Measurements from ENCODE around the gene GIMAP8.
"Not testable (repeated sequence)": the region's sequence is repeated elsewhere in the genome, so short reads cannot be mapped to it uniquely, and the experiment has no call there.

GIMAP8 gene

DNA sequence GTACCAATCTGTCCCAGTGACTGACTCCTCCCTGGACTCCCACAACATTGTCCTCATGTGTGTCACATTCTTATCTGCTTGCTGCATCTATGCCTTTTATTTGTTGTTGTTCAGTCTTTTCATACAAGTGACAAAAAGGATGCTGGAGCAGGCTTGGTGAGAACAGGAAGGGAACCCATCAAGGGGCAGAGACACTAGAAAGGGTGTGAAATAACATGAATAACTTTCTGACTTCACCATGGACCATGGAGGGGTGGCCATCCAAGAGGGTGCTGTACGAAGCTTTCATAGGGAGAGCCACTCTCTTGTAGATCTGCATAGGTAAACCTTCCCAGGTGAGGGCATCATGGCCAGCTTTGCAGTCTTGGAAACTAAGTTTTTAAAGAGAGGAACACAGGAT lies 14.5 kb downstream of the GIMAP8 start:
- no peak for DNase-seq (ENCODE audit: low read depth)

DNA sequence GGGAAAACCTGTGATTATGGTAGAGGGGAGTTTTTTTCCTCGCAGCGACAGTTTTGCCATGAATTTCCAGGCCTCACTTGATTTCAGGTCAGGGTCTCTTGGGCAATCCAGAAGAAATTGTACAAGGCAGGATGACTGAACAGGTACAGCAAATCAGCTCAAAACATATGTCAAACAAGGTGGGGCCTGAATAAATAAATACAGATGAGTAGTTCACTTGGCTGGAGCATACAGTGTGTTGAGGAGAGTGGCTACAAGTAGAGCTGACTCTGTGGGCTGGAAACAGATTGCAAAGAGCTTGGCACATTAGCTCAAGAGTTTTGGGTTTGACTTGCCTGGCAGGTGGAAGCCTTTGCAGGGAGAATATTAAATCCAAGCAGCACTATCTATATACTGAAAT lies 15.0 kb downstream of the GIMAP8 start:
- DNase-seq (ENCODE audit: low read depth): no peak

DNA sequence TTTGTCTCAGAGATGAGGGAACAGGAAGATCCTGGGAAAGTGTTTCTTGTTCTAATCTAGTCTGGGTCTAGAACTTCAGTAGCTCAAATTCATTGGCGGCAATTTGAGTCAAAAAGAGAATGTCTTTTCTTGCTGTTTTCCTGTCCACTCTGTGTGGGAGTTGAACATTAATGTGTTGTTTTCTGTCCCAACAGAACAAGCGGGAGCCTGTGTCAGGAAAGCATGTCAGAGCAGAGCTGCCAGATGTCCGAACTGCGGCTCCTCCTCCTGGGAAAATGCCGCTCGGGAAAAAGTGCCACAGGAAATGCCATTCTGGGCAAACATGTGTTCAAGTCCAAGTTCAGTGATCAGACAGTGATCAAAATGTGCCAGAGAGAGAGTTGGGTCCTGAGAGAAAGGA lies 16.0 kb downstream of the GIMAP8 start:
- DNase-seq (ENCODE audit: low read depth): no peak

DNA sequence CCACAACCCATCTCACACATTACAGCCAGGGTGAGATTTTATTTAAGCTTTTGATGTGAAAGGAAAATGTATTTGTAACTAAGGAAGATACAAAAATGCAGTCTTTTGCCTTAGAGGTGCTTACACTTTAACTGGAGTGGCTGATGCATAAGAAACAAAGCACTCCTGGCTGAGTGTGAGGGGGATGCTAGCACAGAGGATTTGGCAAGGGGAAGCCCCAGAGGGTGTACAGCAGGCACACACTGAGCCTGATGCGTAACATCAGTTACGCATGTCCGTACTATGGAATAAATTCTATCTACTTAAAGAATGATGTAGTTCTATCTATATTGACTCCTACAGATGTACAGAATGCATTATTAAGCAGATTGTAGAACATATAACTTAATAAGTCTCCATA lies 17.8 kb downstream of the GIMAP8 start:
- DNase-seq (ENCODE audit: low read depth): no peak

DNA sequence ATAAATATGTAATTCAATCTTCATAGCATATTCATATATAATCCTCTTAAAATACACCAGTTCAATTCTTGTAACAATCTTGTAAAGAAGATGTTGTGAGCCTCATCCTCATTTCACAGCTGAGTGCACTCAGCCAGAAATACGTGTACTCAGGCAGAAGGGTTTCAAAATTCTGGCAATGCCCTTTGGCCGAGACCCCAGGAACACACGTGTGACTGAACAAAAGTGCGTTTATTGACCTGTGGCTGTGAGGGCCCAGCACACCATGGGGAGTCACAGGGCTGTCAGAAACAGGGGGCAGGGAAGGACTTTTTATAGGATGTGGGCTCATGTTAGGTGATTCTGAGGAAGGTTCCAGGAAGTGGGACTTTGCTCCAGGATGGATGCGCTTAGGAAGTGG lies 21.5 kb downstream of the GIMAP8 start:
- no peak for DNase-seq (ENCODE audit: low read depth)

DNA sequence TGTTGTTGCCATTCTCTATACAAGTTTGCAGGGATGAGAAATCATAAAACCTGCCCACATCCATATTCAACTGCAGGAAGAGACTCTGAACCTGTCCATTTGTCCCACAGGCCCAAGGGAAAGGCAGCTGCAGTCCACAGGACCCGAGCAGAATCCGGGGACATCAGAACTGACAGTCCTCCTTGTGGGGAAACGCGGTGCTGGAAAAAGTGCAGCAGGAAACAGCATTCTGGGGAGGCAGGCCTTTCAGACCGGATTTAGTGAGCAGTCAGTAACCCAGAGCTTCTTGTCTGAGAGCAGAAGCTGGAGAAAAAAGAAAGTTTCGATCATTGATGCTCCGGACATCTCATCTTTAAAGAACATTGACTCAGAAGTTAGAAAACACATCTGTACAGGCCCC lies 23.5 kb downstream of the GIMAP8 start:
- DNase-seq (ENCODE audit: low read depth): no peak

DNA sequence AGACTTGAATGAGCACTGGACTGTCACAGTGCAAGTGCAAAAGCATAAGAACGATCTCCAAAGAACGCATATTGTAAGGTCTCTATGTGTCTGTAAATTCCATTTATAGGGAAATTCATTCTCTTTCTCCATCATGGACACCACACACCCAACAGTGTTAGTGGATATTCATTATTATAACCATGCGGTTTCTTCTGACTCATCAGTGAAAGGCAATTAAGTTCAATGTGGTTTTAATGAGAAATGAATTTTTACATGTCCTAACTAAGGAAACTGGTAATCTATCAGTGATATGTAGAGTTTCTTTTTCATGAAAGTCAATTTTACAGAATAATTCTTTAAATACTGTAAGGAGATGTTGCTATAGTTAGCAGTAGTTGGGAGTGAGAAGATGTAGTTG lies 25.9 kb downstream of the GIMAP8 start:
- no peak for DNase-seq (ENCODE audit: low read depth)

DNA sequence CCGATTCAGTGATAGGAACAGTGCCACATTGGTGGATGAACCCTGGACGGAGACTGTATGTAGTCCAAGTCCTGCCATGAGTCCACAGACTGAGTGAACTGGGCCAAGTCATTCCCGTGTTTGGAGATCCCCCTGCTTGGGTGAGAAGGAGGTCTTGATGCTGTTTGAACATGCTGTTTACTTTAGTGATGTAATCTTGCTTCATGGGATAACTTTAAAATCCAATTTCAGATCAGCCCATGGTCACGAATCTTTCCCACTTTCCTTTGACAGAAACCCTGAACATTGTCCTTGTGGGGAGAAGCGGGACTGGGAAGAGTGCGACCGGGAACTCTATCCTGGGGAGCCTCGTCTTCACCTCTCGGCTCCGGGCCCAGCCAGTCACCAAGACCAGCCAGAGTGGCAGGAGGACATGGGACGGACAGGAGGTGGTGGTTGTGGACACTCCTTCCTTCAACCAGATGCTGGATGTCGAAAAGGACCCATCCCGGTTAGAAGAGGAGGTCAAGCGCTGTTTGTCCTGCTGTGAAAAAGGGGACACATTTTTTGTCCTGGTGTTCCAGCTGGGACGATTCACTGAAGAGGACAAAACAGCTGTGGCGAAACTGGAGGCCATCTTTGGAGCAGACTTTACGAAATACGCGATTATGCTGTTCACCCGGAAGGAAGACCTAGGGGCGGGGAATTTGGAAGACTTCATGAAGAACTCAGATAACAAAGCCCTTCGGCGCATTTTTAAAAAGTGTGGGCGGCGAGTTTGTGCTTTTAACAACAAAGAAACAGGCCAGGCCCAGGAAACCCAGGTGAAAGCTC lies 26.6 kb downstream of the GIMAP8 start:
- DNase-seq (ENCODE audit: low read depth): no peak

DNA sequence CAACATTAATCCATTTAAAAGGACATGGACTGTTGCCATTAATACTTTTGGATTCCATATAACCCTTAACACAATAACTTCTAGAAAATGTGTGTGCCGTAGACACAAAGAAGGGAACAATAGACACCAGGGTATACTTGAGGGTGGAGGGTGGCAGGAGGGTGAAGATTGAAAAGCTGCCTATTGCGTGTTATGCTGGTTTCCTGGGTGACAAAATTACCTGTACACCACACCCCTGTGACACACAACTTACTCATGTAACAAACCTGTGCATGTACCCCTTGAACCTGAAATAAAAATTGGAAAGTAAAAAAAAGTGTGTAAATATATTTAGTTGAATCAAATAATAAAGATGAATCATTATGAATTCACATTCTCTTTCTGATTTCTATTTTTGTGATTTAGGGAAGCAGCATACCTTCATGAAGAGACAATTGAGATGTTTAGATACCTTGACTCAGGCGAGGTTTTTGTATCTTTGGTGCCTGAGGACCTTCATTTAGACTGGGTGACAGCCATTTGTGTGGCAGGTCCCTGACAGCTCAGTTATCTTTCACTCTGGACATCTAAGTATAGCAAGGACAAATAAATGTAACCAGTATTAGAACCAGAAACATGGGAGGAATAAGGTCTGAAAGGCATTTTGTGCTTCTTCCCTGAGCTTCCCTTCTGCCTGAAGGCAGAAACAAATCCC lies 28.7 kb downstream of the GIMAP8 start:
- DNase-seq (ENCODE audit: low read depth): no peak

DNA sequence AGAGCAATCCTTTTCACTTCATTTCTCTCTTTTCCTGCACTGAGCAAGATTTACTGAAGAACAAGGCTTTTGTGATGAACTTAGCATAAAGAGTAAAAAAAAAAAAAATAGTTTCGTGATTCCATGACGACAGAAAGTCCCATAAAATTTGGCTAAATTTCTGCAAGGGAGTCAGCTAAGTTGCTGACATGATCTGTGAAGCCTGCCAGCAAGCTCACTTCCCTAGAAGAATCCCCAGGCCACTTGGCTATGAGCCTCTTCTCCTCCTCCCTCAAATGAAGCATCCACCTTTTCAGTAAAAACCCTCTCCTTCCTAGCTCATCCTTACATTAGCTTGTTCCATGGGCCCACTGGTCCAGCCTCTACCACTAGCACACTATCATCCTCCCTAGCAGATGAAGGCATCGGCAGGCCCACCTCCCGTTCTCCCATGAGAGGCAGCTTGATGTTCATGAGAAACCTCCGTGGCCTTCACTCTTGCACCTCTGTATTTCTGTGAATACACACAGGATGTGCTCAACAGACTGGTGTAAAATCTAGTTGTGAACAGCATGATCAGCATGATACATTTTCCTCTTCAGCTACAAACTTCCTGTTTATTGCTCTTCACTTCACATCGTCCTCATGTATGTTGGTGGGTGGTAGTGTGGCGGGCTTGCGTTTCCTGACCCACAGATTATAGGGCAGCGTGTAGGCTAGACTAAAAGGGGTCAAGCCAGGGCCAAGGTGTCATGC lies 30.9 kb downstream of the GIMAP8 start:
- DNase-seq (ENCODE audit: low read depth): peak; percentile 38

DNA sequence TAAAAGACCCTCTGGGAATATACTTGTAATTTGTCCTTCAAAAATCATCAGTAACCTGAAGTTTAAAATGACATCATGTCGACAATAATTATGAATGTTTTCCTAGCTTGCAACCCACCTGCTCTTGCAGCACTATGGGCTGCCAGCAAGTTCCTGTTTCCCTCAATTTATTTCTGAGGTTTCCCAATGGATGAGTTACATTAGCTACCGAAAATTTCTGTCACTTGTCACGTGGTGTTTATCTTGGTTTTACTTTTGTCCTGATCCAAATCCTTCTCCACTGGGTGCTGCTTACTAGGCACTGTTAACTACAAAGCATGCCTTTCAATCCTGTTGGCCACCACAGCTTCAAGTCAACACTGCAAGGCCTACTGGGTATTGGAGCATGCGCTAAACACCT lies 31.5 kb downstream of the GIMAP8 start:
- no peak for DNase-seq (ENCODE audit: low read depth)

DNA sequence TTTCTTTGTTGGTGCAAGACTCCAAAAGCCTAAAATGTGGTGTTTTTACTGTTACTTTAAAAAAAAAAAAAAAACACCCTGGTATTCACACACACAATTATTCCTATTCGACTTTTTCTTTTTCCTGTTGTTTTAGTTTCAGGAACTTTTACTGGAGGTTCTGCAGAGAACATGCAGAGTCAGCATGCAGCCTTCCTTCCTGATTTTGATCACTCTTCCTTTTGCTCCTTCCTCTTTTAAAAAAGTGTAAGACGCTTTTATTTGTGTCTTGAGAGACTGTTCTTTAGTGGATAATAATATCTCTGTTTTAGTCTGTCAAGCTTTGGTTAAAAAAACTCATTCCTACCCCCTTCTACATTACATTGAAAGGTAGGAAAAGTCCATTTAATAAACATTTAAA lies 33.1 kb downstream of the GIMAP8 start:
- DNase-seq (ENCODE audit: low read depth): not testable (repeated sequence)

DNA sequence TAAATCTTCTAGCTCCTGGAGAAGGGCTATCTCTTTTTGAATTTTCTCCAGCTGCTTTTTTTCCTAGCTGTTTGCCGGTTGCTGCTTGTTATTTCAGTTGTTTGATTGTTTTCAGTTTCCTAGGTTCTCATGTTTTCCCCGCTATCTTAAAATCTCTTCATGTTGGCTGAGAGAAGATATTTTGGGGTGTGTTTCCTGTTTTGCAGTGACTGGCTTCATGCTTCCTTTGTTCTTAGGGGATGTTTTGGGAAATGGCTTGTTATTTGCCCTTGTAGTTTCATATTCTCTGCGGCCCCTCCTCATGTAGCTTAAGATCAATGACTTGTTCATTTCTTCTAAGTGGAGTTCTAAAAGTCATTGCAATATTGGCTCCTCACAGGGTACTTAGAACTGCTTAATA lies 33.6 kb downstream of the GIMAP8 start:
- DNase-seq (ENCODE audit: low read depth): not testable (repeated sequence)

DNA sequence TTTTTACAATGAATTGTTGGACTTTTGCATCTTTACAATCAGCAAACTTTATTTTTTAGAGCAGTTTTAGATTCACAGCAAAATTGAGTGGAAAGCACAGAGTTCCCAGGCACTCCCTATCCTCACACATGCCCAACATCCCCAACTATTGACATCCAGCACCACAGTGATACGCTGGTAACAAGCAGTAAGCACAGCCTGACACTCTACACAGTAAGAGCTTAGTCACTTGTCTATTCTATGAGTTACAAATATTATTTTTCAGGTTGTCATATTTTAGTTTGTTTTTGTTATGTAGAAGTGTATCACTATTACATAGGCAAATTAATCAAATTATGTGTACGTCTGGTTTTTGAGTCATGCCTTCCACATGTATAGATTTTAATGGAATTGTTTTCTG lies 37.2 kb downstream of the GIMAP8 start:
- no peak for DNase-seq (ENCODE audit: low read depth)

DNA sequence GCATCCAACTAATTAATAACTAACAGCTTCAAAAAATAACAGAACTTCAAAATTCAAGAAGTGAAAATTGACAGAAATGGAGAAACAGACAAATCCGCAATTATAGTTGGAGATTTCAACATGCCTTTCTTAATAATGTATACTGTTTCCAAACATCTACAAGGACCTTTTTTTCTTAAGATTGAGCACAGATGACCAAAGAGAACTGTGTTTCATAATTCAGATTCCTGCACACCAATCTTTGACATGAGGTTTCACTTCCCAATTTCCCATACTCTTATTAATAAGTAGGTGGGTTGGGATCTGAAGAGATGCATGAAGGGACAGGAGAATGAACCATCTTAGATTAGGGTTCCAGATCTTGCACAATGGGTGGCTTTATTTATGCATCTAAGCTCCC lies 39.4 kb downstream of the GIMAP8 start:
- DNase-seq (ENCODE audit: low read depth): no peak

DNA sequence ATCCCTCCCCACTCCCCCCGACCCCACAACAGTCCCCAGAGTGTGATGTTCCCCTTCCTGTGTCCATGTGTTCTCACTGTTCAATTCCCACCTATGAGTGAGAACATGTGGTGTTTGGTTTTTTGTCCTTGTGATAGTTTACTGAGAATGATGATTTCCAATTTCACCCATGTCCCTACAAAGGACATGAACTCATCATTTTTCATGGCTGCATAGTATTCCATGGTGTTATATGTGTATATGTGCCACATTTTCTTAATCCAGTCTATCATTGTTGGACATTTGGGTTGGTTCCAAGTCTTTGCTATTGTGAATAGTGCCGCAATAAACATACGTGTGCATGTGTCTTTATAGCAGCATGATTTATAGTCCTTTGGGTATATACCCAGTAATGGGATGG lies 43.0 kb downstream of the GIMAP8 start:
- not testable (repeated sequence) for DNase-seq (ENCODE audit: low read depth)

DNA sequence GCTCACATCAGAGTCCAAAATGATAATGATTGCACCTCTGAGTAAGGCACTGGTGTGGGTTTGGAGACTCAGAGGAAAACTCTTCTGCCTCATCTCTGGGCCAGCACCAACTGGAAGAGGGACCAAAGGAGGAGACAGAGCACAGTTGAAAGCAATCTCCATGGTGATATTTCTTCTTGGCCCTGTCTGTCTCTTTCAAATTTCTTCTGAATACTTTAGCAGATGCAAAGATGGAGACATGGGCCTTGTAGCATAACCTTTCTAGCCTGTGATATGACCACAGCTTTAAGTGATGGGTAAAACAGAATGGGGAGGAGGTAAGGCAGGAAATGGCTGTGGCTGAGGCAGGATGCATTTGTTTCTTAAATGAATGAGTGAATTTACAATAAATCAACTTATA lies 52.1 kb downstream of the GIMAP8 start:
- DNase-seq (ENCODE audit: low read depth): no peak

DNA sequence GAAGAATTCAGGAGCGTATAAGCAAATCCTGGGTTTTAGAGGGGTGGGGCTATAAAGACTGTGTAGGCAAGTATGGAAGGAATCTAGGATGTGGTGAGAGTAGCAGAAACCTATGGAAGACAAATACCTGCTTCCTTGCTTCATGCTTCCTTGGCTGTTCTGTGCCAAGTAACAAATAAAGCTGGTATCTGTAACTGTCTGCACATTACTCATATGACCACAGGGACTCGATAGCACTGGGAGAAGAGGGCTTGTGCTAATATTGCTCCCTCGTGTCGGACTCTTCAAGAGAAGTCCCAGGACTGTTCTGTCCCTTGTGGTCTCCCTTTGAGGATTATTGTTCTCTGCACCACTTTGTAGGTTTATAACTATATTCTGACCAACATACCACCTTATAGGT lies 52.7 kb downstream of the GIMAP8 start:
- DNase-seq (ENCODE audit: low read depth): no peak

DNA sequence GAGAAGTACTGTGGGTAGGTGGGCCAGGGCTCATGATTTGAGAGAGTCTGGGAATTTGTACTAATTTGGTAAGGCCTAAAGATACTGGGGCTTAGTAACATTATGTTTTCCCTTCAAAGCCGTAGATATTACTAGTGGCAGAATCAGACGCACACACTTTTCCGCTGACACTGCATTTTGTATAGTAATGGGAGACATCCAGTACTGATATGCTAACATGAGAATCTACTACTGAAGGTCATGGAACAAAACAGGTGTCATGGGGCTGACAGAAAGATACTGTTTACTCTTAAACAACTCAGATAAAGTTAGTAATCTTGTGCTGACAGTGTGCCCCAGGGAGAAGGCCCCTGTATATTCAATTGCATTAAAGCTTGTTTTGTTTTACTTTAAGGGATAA lies 53.2 kb downstream of the GIMAP8 start:
- DNase-seq (ENCODE audit: low read depth): no peak

DNA sequence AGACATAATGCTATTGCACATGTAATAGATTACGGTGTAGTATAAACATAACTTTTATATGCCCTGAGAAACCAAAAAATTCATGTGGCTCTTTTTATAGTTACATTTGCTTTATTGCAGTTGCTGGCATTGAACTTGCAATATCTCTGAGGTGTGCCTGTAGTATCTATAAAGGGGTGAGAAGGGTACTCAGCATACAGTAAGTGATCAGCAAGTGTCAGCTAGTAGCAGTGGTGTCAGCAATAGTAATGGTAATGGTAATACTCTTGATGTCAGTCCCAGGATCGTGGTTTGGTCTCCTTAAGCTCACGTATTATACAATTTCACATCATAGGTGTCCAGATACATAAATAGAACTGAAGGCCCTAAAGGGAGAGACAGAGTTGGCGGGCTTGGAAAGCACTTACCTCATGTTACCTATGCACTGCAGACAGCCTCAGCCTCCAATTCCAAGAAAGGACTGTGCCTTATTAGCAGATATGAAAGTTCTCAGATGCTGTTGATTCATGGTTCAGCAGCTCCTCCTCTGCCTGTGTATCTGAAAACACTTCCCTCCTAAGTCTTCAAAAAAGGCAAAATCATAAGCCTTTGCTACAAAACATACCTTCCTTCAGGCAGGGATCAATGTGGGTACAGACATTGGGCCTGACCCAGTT lies 57.6 kb downstream of the GIMAP8 start:
- DNase-seq (ENCODE audit: low read depth): no peak

DNA sequence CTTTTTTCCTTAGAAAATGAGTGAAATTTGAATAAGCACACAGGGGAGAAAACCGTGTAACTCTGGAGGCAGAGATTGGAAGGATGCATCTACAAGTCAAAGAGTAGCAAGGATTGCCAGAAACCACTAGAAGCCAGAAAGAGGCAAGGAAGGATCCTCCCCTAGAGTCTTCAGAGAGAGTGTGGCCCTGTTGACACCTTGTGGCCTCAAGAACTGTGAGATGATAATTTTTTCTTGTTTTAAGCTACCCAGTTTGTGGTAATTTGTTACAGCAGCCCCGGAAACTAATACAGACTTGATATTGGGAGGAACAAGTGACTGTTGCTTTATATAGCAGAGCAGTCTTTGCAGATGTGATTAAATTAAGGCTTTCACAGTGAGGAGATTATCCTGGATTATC lies 60.6 kb downstream of the GIMAP8 start:
- DNase-seq (ENCODE audit: low read depth): no peak

DNA sequence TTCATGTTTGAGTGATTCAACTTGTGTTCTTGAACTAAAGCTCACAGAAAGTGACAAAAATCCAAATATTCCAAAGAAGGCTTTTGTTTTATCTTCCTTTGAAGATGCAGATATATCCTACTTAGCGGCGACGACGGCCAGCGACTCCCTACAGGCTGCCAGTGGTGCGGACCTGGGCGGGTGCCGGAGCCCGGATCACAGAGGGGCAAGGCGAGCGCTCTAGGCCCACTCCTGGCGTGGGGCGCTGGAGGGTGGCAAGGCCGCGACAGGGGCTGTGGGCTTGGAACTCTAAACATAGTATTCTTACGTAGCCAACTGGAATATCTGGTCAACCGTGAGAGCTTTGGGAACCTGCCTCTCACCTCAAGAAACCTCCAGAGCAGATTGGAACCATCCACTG lies 63.3 kb downstream of the GIMAP8 start:
- DNase-seq (ENCODE audit: low read depth): no peak
